Measurements from ENCODE around the gene BANK1.

The BANK1 gene

DNA sequence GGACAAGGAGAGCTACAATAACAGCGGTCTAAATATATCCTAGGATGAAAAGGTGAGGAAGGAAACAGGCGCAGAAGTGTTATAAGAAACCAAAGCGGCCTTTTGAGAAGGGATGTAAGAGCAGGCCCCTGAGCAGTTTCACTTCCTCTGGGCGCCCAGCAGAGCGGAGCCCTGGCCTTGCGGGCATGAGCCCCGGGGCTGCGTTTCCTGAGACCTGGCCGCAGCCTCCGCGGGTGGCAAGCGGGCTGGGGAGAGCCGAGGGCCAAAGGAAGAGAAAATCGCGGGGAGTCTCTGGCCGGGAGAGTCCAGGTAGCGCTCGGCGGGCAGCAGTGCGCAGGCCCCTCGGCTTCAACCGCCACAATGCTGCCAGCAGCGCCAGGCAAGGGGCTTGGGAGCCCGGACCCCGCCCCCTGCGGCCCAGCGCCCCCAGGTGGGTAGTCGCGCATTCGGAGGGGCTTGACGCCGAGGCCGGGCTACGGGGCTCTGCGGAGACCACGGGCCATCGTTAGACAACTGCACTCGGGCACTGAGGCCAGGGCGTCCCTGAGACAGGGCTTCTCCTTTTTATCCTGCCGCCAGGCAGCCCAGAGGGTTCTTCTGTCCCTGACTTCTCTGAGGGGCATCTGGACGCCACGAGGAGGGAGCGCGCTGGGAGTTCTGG lies at the start of gene BANK1:
Gene BANK1 (plus strand): TSS at position 210 of the 661 bp plus-strand sequence. CDS start 151 bp downstream, at position 361.
- peak; percentile 13 for DNase-seq

DNA sequence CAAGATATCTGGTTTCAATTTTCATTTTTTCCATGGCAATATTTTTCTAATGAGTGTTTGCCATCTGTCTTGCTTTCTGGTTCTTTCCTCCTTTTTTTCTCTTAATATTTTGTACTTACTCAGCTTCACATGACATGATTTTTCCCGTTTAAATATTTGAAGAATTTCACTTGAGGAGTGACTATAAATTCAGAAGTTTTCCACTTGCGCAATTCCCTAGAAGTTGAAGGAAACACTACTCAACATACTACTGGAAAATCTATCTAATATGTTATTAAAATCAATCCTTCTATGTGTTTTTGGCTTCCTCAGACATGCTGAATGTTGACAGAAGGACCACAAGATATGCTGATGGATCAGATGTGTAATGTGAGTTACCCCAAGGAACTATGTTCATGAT lies 36.8 kb upstream of the BANK1 start:
- no peak for DNase-seq

DNA sequence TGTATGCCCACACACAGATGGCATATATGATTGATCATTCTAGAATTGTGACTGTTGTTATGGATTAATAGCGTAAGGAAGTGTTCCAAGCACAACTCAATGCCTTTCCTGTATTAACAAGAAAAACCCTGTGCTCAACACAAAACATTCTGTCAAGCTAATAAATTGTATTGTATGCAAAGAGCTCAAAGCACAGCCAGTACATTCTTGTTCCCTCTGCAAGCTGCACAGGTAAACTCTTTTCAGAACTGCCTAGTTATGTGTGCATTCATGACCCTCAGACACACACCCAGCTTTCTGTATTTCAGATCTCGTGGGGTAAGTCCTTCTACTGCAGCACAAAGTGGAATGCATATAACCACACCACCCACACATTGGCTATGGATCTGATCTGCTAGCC lies 34.3 kb upstream of the BANK1 start:
- DNase-seq: no peak

- no peak for DNase-seq
These were observed 29.1 kb upstream of the BANK1 start for GRCh38 chr4:101761405-101761804.

- no peak for DNase-seq
These were observed 28.5 kb upstream of the BANK1 start for GRCh38 chr4:101762025-101762424.

DNA sequence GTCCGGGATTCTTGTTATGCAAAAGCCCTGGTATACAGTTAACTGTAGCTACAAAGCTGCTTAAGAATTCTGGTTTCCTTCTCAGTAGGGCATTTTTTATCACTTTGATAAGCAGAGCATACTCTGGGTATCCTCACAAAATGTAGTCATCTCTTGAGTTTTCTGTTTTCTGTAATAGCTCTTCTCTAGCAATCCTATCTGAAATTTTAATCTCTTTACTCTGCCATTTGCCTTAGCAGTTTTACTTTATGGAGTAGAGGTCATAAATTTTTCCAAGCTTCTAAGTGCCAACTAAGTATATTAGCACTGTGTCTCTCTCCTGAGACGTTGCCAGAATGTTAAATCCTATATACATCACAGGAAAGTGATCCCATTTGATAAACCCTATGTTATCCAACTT lies 28.0 kb upstream of the BANK1 start:
- no peak for DNase-seq

DNA sequence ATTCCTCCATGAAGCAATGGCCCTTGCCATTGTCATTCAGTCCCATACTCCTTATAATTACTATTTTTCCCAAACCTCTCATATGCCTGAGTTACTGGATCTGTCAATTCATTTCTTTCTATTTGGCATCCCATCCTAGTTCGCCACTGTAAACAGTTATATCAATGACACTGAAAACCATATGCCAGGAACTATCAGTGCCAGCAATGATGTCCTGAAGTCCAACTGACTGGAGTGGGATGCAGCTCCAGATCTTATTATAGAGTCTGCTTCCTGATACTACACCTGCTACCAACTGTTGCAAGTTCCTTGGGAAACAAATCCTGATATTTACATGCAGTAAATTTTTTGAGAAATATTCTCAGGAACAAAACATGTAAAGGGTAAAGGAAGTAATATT lies 27.0 kb upstream of the BANK1 start:
- DNase-seq: no peak

DNA sequence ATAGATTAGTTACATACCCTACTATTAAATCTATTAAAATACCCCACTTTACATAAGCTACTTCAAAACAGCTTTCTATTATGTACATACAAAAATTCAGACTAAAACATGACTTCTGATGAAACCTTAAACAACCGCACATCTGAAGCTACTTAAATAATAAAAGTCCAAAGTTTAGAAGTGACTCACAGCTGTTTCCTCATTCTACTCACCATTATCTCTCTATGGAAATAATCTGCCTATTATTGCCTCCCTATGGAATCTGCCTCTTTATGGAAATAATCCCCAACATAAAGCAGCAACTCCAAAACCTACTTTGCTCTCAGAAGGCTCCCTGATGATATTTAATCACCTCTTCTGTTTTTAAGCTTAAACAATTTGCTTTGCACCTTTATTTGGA lies 15.7 kb upstream of the BANK1 start:
- no peak for DNase-seq

DNA sequence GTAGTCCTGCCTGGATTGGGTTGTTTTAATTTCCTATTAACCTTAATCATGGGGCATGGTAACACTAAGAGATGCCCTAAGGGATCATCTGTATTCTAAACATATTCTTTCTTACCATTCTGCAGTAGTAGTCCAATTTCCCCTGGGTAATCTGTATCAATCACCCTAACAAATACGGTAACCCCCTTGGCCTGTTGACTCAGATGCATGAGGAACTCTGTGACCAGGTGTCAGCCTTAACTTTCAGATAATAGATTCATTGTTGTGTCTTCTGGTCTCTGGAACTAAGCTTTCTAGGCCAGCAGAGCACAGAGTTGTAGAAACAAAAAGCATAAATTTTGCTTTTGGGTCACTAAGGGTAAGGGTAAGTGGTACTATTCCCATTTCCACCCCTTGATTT lies 13.1 kb upstream of the BANK1 start:
- no peak for DNase-seq

DNA sequence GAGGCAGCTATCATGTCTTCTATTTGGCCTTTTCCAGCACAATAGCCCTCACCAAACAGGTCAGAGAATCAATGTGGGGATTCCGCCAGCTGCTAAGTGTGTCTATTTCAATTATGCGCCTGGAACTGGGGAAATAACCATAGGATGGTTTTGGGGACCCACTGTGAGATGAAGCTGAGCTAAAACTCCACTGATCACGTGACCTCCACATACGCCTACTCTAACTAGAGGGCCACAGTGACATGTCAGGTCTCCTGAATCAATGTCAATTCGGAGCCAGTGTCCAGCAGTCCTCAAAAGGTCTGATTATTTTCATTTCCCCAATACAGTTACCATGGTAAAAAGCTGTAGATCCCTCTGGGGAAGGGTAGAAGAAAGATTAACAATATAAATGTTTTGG lies 10.2 kb upstream of the BANK1 start:
- DNase-seq: no peak

- DNase-seq: no peak
These were observed 8.0 kb upstream of the BANK1 start for GRCh38 chr4:101782546-101782945.

DNA sequence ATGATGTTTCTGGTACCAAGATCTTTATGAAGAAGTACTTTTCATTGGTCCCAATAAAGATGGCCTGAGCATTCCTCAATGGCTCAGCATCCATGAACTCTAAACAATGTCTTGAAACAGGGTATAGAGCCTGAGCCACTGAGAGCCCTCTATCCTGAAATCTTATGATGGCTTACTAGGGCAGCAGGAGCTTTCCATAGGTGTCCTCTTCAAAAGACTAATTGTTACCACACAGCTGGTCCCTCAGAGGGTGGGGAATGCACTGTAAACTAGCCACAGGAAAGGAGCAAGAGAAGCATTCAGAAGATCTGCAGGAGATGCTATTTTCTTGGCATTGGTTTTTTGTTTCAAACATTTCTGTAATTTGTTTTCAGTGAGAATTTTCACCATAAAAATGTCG lies 5.6 kb upstream of the BANK1 start:
- DNase-seq: no peak

- no peak for DNase-seq
These were observed 5.0 kb upstream of the BANK1 start for GRCh38 chr4:101785486-101785885.

GRCh38 chr4:101787701-101788316 lies 2.7 kb upstream of the BANK1 start:
- DNase-seq: no peak

- DNase-seq: no peak
These were observed 640 bp downstream of the BANK1 start for GRCh38 chr4:101791182-101791558.

DNA sequence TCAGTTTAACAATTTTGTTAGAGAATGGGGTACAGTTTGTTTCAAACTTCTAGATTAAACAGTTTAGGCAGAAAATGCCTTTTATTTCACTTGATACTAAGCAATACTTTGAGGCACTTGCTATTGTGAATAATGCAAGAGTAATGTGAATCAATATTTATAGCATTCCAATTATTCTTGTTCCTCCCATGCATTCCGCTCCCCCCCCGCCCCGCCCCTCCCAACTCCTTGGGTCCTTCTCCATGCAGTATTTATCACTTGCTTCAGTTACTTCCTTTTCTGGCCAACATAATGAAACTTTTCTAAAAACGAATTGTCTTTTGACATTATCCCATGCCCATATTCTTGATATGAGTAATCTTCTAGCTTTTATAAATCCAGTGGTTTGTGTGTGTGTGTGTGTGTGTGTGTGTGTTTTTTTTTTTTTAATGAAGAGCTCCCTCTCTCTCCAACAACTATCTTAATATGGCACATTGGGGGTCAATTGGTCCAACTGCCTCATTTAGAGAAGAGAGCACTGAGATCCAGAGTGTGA lies 1.6 kb downstream of the BANK1 start:
- no peak for DNase-seq

- DNase-seq: no peak
These were observed 2.9 kb downstream of the BANK1 start for GRCh38 chr4:101793397-101793796.

- no peak for DNase-seq
These were observed 4.3 kb downstream of the BANK1 start for GRCh38 chr4:101794806-101795205.

DNA sequence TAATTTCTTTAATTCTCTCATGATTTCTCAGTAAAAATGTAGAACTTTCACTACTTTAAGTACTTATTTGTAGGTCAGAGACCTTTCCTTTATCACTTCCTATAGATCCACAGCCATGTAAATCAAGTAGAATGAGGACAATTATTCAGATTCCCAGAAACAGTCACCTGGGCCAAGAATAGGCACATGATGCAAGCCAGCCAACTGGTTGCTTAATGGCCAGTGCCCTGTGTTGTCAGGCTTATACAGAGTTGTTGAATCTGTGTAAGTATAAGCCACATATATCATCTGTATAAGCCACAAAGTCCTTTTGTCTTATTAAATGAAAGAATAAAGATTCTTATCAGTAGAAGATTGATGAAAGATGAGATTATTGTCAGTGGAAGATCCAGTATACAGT lies 5.2 kb downstream of the BANK1 start:
- DNase-seq: no peak

GRCh38 chr4:101801958-101802357 lies 11.4 kb downstream of the BANK1 start:
- DNase-seq: no peak

GRCh38 chr4:101806914-101807313 lies 16.4 kb downstream of the BANK1 start:
- no peak for DNase-seq

DNA sequence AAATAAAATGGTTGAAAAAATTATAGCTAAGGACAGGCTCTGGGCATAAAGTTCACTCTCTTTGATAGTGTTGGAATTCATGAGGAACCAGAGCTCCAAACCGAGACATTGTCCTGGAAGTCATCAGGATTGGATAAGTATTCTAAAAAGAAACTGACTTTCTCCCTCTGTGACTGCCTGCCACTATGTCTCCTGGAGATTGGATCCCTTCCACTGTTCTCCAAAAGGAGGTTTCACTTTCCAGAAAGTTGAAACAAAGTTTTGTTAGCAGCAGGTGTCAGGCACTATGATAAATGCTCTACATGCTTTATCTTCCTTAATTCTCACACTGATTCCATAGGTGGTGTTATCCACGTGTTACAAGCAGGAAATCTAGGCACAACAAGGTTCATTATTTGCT lies 16.8 kb downstream of the BANK1 start:
- no peak for DNase-seq

DNA sequence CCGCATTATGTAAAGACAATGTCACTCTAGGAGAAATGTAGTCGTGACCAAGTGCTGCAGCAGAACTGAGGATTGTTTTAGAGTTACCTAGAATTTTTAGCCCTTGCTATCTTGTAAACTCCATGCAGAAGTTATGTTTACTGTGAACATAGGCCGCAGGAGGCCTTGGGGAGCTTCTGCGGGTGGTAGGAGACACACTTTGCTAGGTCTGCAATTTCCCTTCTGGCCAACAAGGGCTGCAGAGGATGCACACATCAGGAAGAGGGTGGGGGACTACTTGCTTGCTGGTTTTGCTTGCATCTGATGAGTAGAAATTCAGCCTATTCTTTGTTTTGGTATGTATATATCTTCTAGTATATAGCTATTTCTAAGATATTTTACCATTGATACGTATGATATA lies 23.1 kb downstream of the BANK1 start:
- DNase-seq: no peak

DNA sequence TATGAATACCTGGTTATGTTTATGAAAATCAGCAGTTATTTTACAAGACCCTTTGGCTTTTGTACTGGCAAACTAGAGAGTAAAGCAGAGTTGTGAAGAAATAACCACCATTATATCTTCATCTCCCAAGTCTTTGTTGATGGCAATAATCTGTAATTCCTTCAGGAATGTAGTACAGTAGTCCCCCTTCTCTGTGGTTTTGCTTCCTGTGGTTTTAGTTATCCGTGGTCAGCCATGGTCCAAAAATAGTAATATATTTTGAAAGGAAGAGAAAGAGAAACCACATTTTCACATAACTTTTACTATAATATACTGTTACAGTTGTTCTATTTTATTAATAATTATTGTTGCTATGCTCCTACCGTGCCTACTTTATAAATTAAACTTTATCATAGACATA lies 27.8 kb downstream of the BANK1 start:
- no peak for DNase-seq

- DNase-seq: no peak
These were observed 33.3 kb downstream of the BANK1 start for GRCh38 chr4:101823864-101824263.

Measured in activated CD4-positive, alpha-beta T cell treated with anti-CD3 and anti-CD28 coated beads for 1 hour (primary cell).